GM18951 (cell line): ENCODE results near the gene G2E3.
"Not testable (repeated sequence)": the region's sequence is repeated elsewhere in the genome, so short reads cannot be mapped to it uniquely, and the experiment has no call there.

Experiments
- POLR2A ChIP-seq: IDR thresholded peaks from 4 replicates; pipeline ENCODE4 v1.6.1; 2011; ENCODE audit warnings: mild to moderate bottlenecking; ENCODE audit not compliant: insufficient read length, insufficient read depth; ENCODE audit errors: extremely low read depth
- in situ Hi-C: fragments of 300-500 bp; cut with MboI; formaldehyde crosslinking; loops from one replicate; pipeline ENCODE4 v1.12.0; 2022; ENCODE audit warnings: low sequenced_read_pairs, mixed read lengths, inconsistent platforms; ENCODE audit not compliant: unreplicated experiment

Gene G2E3

DNA sequence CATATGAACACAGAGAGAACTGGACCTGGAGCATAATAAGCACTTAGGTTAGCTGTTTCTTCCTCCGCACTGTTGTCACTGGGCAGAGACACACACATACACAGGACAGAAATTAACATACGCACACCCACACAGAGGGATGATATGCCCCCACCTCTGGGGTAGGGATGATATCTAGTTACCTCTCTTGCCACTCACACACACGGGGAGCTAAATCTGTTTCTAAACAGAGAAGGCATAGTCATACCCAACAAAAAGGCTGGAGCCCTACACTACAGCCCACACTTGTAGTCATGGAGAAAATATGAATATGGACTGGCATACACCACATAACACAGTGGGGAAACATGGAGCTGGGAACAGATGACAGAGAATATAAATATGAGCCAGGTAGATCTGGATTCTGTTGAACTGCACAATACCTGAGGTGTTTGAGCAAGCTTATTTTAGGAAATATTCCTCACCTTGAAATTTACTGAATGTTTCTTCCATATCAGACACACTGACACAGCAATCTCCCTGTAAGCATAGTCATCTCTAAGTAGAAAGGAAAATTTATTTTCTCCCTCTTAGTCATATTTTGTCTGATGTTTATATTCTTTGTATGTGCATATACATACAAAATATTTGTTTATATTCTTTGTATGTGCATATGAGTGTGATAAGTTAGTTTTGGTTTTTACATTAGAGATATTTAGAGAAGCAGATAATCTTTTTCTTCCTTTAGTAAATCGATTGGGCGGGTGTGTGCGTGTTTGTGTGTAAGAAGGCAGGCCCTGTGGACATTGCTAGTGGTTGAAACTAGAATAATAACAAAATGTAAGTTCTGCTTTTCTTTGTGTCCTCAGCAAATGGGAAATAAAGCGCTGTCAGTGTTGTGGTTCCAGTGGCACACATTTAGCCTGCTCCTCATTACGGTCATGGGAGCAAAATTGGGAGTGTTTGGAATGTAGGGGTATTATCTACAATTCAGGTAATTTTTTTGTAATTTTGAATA lies 42.3 kb downstream of the G2E3 start:
- TF ChIP-seq POLR2A, result no peak
- in situ Hi-C loops, result no loop called here

DNA sequence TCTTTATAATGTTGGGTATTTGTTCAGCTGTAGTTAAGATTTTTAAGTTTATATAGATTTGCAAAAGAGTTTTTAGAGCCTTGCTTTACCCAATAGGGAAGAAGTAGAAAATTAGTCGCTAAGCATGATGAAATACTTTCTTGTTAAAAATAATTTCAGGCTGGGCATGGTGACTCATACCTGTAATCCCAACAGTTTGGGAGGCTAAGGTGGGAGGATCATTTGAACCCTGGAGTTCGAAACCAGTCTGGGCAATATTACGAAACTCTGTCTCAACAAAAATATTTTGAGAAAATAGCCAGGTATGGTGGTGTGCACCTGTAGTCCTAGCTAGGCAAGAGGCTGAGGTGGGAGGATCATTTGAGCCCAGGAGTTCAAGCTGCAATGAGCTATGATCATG lies 44.4 kb downstream of the G2E3 start:
- TF ChIP-seq POLR2A, result no peak
- in situ Hi-C loops, result no loop called here

DNA sequence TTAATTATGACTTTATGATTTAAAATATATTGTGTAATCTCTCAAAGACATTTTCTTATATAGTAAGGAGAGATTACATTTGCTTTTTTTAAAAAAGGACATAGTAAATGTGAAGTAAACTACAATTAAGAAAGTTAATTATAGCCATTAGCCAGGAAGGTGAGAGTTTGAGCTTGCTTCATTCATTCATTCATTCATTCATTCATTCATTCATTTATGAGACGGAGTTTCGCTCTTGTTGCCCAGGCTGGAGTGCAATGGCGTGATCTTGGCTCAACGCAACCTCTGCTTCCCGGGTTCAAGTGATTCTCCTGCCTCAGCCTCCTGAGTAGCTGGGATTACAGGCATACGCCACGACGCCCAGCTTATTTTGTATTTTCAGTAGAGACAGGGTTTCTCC lies 45.7 kb downstream of the G2E3 start:
- in situ Hi-C loops, result not testable (repeated sequence)

DNA sequence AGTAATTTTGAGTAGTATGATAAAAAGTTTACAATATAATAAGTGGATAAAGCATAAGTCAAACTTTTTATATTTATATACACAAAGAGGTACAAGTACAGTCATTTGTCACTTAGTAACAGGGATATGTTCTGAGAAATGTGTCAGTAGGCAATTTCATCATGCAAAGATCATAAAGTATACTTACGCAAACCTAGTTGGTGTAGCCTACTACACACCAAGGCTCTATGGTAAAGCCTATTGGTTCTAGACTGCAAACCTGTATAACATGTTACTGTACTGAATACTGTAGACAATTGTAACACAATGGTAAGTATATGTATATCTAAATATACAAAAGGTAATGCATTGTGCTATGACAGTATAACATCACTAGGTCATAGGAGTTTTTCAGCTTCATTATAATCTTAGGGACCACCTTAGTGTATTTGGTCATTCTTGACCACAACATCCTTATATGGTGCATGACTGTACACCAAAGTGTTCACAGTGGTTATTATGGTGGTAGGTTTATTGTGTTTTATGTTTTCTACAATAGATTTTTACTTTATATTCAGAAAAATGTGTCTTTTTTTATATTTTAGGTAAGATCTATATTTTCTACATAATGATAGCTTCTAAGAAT lies 48.3 kb downstream of the G2E3 start:
- no peak for TF ChIP-seq POLR2A
- in situ Hi-C loops, result no loop called here

DNA sequence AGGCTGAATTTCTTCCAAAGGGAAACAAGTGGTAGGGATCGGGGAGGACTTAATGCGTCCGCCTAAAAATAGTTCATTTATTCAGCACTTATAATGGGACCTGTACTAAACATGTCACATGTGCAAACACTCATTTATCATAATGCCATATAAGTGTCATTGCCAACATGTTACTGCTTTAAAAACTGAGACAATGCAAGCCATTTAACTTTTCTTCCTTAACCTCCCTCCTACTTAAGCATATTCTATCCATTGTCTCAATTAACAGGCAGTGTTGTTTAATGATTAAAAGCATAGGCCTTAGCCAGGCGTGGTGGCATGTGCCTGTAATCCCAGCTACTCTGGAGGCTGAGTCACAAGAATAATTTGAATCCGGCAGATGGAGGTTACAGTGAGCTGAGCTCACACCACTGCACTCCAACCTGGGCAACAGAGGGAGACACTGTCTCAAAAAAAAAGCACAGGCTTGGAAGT lies 49.6 kb downstream of the G2E3 start:
- no peak for TF ChIP-seq POLR2A
- in situ Hi-C loops, result no loop called here

DNA sequence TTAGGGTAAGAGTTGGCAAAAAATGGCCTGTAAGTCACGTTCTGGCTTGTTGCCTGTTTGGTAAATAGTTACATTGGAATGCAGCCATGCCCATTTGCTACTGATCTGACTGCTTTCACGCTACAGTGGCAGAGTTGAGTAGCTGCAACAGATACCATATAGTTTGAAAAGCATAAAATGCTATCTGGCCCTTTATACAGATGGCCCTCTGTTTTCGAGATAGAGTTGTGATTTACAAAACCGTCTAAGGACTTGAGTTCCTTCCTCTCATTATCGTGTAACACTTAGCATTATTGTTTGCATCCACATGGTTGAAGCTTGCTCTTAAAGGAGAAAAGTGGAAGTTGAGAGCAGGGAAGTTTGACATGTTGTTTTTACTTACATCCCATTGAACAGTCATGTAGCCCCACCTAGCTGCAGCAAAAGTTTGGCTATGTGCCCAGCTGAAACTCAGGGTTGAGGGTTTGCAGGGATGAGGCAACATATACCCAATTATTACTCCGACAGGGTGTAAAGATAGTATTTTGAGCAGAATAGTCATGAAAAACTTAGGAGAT lies 51.9 kb downstream of the G2E3 start:
- no peak for TF ChIP-seq POLR2A
- in situ Hi-C loops, result no loop called here

DNA sequence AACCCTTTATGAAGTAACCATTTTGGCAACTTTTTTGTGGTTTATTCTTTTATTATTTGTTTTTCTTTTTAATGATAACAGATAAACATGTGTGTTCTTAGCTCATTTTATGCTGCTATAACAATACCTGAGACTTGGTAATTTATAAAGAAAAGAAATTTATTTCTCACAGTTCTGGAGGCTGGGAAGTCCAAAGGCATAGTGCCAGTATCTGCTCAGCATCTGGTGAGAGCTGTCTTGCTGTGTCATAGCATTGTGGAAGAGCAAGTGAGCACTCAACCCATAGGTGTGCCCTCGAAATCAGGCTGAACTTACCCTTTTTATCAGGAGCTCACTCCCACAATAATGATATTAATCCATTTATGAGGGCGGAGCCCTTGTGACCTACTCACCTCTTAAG lies 55.2 kb downstream of the G2E3 start:
- in situ Hi-C loops, result no loop called here
- TF ChIP-seq POLR2A, result no peak

DNA sequence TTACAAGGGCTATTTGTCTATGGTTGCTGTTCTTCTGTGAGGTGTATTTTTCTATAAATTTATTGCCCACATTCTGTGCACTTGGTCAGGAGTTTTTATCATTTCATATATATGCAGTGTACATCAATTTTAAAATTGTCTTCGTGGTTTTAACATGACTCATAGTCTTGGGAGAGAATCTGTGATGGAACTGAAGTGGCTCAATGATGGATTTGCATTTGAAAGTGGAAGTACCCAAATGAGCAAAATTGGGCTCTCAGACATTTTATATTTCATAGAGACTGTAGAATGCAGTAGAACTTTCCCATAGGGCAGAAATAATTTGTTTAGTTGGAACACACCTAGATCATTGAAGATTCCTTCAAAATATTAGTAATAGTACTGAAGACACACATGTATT lies 61.2 kb downstream of the G2E3 start:
- TF ChIP-seq POLR2A, result no peak
- in situ Hi-C loops, result no loop called here

DNA sequence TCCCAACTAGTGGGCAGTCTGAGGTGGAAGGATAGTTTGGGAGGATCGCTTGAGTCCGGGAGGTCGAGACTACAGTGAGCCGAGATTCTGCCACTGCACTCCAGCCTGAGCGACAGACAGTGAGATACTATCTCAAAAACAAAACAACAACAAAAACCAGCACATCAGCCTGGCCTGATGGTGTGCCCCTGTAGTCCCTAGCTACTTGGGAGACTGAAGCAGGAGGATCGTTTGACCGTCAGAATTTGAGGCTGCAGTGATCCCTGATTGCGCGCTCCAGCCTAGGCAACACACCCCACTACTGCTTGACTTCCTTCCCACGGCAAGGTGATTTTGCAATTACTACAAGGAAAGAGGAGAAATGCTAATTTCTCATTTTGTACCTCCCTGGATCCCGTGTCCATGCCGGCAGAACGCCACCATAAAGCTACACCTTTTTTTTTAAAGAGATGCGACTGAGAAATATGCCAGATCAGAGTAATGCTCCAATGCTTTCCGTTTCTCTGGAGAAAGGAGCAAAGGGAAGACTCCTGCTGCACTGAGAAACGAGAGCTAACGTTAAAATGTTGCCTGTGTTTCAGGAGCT lies 62.5 kb downstream of the G2E3 start:
- in situ Hi-C loops, result no loop called here
- TF ChIP-seq POLR2A, result no peak

DNA sequence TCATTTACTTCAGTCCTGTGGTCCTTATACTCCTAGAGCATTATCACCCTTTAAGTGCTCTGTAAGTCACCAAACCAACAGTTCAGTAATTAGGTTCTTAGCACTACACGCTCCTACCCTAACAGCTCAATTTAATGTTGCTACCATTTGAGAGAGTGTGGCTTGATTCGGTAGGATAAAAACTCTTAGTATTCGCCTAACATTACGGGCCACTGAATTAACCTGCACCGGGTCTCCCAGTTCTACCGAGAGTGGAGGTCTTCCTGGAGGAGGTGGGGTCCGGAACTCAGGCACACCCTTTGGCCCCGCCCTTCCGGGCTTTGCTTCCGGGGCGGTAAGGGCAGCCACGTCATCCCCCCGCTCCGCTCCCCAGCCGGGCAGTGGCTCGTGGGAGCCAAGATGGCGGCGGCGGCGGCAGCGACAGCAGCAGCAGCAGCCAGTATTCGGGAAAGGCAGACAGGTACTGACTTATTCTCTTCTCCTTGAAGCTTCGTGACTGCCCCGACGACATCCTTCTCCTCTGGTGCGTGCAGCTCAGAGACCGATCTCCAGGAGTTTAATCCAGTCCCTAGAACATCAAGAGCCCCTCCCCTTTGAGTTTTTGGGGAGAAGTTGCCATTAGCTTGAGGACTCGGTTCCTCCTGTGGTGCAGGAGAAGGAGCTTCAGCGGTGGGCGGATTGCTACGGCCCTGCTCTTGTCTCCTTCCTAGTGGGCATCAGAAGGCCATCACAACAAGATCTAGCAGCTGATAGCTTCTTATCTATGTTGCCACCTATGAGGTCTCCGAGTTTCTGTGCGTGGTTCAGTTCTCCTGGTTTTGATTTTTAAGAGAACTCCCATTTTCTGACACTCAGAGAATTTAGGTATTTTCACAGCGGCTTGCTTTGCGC lies 63.2 kb downstream of the G2E3 start, which contains the start of gene SCFD1:
TSS of gene SCFD1 (plus strand) at position 380 of the 891 bp plus-strand sequence. CDS start at position 400, 20 bp downstream.
- in situ Hi-C loops, result no loop called here
- TF ChIP-seq POLR2A, result peak; percentile 96

DNA sequence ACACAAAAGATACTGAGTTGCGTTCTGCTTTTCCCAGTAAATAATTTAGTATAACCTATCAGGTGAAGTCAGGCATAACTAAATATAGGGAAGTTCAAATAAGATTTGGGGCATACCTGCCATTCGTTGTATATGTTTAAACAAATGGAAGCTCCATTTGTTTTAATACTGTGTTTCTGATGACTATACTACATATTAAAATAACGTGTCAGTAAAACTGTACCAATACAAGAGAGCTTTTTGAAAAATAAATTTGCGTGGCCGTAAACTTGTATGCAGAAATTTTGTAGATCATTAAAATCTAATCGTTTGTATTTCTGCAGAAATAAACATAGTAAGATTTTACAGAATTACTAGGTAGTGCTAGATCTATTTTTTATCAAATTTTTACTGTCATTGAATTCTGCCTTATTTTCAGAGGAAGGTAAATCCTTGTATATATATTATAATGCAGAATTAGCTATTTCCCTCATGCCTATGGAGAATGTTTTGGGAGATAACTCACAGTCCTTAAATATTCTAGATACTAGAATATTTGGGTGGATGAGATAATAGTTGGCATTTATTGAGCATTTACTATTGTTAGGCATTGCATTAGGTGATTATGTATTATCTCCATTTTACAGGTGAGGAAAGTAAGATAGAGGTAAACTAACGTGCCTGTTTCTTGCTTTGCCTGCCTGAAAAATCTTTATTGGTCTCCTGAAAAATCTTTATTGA lies 64.6 kb downstream of the G2E3 start:
- in situ Hi-C loops, result no loop called here
- TF ChIP-seq POLR2A, result no peak

DNA sequence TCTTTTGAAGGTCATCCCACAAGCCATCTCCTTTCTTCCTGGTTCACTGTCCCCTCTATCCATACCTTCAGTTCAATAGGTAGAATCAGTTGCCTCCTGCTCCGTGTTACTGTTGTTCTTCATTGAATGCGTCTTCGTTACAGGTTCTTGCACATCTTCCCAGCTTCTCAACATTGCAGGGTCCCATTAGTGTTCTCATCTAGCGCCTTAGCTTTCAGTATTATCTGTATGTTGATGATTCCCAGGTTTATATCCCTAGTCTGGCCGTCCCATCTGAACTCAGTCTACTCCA lies 65.1 kb downstream of the G2E3 start:
- in situ Hi-C loops, result no loop called here
- TF ChIP-seq POLR2A, result no peak
